Measurements from ENCODE around the gene NFKBIE. TPM values are rescaled to one million over a fixed set of nuclear protein-coding genes. Genes with fewer than 3 reads are reported as not detected.

The NFKBIE gene
- total RNA-seq, 1 experiment from 2014 or later, result 7.4 TPM

- Histone ChIP-seq H3K4me2 (ENCODE audit: low read length) (0 out of 2 replicates have a peak overlapping the region, but pooled peaks have one; percentile 16), H4K20me1 (ENCODE audit: low read length) (peaks cover 89% of the 10 kb centered on the region), H3K9me2 (replicated peaks; ENCODE audit: low read length) (no peaks in the 10 kb centered on the region), H3K36me3 (ENCODE audit: low read depth, low read length) (peaks cover 74% of the 10 kb centered on the region), H3F3A (ENCODE audit: low read length, unreplicated experiment) (peaks cover 66% of the 10 kb centered on the region), H3K9ac (ENCODE audit: low read length) (no peak overlapping the region), H3K27me3 (ENCODE audit: low read length) (no peaks in the 10 kb centered on the region), H2AFZ (ENCODE audit: low read length) (no peak overlapping the region), H3K4me3 (ENCODE audit: low read length) (0 out of 2 replicates have a peak overlapping the region, but pooled peaks have one; percentile 1), H3K79me2 (ENCODE audit: low read length) (peaks cover 72% of the 10 kb centered on the region), H3K27ac (ENCODE audit: low read length) (no peak overlapping the region), H3K4me1 (ENCODE audit: insufficient read depth, low read length) (peaks cover 41% of the 10 kb centered on the region), H3K9me3 (ENCODE audit: low read length) (no peaks in the 10 kb centered on the region)
- intact Hi-C loops (cut with micrococcal nuclease), result no loop called here
- DNase-seq, result no peak
- ChIA-PET POLR2A (ENCODE audit: unreplicated experiment) (no interaction called here), CTCF (no interaction called here)
- BruUV-seq (replicated peaks), result no TSS peak
- TF ChIP-seq CTCF (conservative IDR thresholded peaks at IDR 0.05; ENCODE audit: low read depth, low read length) (no peak), EZH2phosphoT487 (IDR thresholded peaks at IDR 0.05; ENCODE audit: borderline replicate concordance, low read length) (no peak), EZH2 (IDR thresholded peaks at IDR 0.05; ENCODE audit: low read length, unreplicated experiment) (no peak)
- ATAC-seq, result no peak
Measured at GRCh38 chr6:44251576-44252524, 13.5 kb downstream of the NFKBIE start.

GRCh38 chr6:44250718-44251123, 14.6 kb downstream of the NFKBIE start:
- no peak overlapping the region for H3K27ac ChIP-seq (ENCODE audit: low read length)
- H3K9me2 ChIP-seq (replicated peaks; ENCODE audit: low read length), result no peaks in the 10 kb centered on the region
- H3K4me1 ChIP-seq (ENCODE audit: insufficient read depth, low read length), result peaks cover 35% of the 10 kb centered on the region
- no peak overlapping the region for H2AFZ ChIP-seq (ENCODE audit: low read length)
- H3K9me3 ChIP-seq (ENCODE audit: low read length), result no peaks in the 10 kb centered on the region
- peaks cover 74% of the 10 kb centered on the region for H3K36me3 ChIP-seq (ENCODE audit: low read depth, low read length)
- ATAC-seq, result no peak
- H3K27me3 ChIP-seq (ENCODE audit: low read length), result no peaks in the 10 kb centered on the region
- H3K4me2 ChIP-seq (ENCODE audit: low read length), result peak overlapping the region; percentile 90
- H3K79me2 ChIP-seq (ENCODE audit: low read length), result peaks cover 62% of the 10 kb centered on the region
- H3F3A ChIP-seq (ENCODE audit: low read length, unreplicated experiment), result peaks cover 61% of the 10 kb centered on the region
- no peak overlapping the region for H3K9ac ChIP-seq (ENCODE audit: low read length)
- POLR2A ChIA-PET (ENCODE audit: unreplicated experiment), result interaction anchor here (0.6 kb wide), 1 partner anchor 11 kb away, joined by 3 read pairs; no protein-coding TSS in a partner anchor
- peak overlapping the region; percentile 99; the same call in 1 of the 2 replicates for H3K4me3 ChIP-seq (ENCODE audit: low read length)
- intact Hi-C loops (cut with micrococcal nuclease), result no loop called here
- TF ChIP-seq EZH2 (IDR thresholded peaks at IDR 0.05; ENCODE audit: low read length, unreplicated experiment), result no peak
- TF ChIP-seq CTCF (conservative IDR thresholded peaks at IDR 0.05; ENCODE audit: low read depth, low read length), result no peak
- no peak for TF ChIP-seq EZH2phosphoT487 (IDR thresholded peaks at IDR 0.05; ENCODE audit: borderline replicate concordance, low read length)
- CTCF ChIA-PET, result no interaction called here
- peaks cover 82% of the 10 kb centered on the region for H4K20me1 ChIP-seq (ENCODE audit: low read length)
- DNase-seq, result no peak
- no TSS peak for BruUV-seq (replicated peaks)
